ENCODE measurements around the gene TMPRSS15.

DNA sequence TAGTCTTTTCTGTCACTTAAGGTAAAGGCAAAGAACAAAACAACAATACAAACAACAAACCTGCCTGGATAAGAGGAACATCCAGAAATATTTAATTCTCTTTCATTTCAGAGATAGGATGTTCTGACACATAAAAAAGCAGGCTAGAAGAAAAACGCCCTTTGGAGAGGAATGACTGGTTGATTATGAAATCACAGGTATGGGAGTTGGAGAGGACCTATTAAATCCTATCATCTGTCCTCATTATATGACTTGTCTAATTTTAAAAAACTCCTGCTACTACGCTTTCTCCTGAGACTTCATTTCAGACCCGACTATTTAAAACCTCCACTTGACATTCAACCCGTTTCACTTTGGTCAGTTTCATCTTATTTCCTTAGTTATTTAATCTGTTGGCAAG is 54.1 kb downstream of the TMPRSS15 start:
- TF ChIP-seq POLR2A (IDR thresholded peaks at IDR 0.05) (no peak), POLR2AphosphoS5 (IDR thresholded peaks at IDR 0.05) (no peak)
- TF ChIP-seq, protein P1, sequence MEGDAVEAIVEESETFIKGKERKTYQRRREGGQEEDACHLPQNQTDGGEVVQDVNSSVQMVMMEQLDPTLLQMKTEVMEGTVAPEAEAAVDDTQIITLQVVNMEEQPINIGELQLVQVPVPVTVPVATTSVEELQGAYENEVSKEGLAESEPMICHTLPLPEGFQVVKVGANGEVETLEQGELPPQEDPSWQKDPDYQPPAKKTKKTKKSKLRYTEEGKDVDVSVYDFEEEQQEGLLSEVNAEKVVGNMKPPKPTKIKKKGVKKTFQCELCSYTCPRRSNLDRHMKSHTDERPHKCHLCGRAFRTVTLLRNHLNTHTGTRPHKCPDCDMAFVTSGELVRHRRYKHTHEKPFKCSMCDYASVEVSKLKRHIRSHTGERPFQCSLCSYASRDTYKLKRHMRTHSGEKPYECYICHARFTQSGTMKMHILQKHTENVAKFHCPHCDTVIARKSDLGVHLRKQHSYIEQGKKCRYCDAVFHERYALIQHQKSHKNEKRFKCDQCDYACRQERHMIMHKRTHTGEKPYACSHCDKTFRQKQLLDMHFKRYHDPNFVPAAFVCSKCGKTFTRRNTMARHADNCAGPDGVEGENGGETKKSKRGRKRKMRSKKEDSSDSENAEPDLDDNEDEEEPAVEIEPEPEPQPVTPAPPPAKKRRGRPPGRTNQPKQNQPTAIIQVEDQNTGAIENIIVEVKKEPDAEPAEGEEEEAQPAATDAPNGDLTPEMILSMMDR (IDR thresholded peaks at IDR 0.05 in 8 of 11, conservative IDR thresholded peaks at IDR 0.05 in 3 of 11): no peak

Data from spleen (tissue), 7 donors.